Fibroblast of skin of right quadriceps (primary cell): Measurements from ENCODE around the gene ZNF592.
A peak's percentile ranks its signal among the peaks of the same experiment; 100 is the strongest.
"Not testable (repeated sequence)": the region's sequence is repeated elsewhere in the genome, so short reads cannot be mapped to it uniquely, and the experiment has no call there.

Experiments used
- DNase-seq: peaks from one replicate; pipeline ENCODE4 v3.0.0-alpha.2; 2013

The ZNF592 gene

DNA sequence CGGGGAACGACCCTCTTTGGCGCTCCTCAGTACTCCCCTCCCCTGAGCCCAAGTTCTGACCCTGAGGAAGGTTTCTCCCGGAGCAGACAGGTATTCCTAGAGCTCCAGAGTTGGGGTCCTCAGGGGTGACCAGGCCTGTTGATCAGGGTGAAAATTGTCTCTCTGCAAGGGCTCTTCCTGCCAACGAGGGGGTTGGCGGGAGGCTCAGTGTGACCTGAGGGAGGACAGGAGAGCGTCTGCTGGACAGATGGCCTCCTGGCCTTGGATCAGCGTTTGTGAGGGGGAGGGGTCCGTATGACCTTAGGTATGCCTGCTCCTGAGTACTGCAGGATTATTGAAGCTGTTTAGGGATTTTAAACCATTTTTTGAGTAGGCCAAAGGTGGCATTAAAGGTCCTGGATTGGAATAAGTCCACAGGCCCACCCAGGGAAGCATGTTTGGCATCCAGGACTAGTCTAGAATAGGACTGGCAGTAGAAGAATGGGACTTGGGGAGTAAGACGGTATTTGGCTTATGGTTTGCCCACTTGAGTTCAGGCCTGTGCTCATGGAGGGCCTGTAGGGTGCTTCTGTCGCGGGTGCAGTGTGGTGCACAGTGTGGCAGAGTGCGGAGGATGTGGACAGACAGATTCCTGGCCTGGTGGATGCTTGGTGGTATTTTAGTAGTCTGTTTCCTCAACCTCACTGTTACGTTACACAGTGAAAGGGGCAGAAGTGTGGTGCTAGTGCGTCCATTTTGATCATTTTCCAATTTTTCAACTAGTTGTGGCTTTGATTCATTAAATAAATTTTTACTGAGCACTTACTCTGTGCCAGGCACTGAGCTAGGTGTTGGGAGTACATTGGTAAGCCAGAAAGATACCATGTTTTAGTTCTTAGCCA, 959 bp downstream of the ZNF592 start:
- no peak for DNase-seq

- no peak for DNase-seq
These were observed 2.2 kb downstream of the ZNF592 start for GRCh38 chr15:84750583-84751092.

DNA sequence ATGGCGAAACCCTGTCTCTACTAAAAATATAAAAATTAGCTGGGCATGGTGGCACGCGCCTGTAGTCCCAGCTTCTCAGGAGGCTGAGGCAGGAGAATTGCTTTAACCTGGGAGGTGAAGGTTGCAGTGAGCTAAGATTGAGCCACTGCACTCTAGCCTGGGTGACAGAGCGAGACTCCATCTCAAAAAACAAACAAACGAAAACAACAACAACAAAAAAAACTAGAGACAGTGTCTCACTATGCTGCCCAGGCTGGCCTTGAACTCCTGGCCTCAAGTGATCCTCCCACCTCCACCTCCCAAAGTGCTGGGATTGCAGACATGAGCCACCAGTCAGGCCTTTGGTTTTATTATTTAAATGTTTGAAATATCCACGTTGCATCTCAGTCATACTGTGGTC, 3.3 kb downstream of the ZNF592 start:
- not testable (repeated sequence) for DNase-seq

GRCh38 chr15:84752195-84752594, 3.8 kb downstream of the ZNF592 start:
- DNase-seq: no peak

- no peak for DNase-seq
These were observed 4.3 kb downstream of the ZNF592 start for GRCh38 chr15:84752700-84753099.

DNA sequence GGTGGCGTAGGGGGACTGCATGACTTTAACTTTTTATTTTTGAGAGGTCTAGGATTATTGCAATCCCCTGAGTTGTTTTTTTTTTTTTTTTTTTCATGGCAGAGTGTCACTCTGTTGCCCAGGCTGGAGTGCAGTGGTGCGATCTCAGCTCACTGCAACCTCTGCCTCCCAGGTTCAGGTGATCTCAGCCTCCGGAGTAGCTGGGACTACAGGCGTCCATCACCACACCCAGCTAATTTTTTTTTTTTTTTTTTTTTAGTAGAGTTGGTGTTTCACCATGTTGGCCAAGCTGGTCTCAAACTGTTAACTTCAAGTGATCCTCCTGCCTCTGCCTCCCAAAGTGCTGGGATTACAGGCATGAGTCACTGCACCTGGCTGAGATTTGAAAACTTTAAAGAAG, 6.5 kb downstream of the ZNF592 start:
- not testable (repeated sequence) for DNase-seq

GRCh38 chr15:84755736-84756527, 7.5 kb downstream of the ZNF592 start:
- DNase-seq: no peak

DNA sequence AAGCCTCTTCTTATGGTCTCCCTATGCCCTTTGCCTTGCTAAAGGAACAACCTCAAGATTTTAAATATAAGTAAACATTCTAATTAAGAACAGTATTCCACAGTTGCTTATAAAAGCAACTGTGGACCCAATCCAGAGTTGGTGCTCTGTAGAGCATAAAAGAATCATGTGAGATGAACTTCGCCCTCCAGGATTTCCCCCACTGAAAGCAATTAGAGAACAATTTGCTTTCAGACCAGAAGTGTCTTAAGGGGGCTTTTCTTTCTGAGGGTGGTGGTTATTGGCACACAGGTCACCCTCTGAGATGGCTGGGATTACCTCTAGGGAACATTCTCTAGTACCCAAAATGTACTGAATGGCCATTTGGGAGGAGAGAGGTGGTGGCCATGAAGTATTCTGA, 10.6 kb downstream of the ZNF592 start:
- no peak for DNase-seq

DNA sequence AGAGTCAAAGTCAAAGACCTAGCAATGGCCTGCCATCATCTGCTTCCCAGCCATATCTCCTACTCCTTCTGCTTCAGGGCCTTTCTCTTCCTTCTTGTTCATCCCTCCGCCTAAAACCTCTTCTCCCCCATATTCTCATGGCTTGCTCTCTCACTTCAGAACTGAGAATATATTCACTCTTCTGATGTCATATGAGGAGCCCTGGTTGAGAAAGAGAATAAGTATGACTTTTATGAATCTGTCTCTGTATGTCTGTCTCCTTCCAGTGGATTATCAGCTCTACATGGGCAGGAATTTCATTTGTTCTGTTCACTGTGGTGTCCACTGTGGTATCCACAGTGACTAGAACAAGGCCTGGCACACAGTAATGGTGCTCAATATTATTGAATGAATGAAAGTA, 11.8 kb downstream of the ZNF592 start:
- DNase-seq: no peak

DNA sequence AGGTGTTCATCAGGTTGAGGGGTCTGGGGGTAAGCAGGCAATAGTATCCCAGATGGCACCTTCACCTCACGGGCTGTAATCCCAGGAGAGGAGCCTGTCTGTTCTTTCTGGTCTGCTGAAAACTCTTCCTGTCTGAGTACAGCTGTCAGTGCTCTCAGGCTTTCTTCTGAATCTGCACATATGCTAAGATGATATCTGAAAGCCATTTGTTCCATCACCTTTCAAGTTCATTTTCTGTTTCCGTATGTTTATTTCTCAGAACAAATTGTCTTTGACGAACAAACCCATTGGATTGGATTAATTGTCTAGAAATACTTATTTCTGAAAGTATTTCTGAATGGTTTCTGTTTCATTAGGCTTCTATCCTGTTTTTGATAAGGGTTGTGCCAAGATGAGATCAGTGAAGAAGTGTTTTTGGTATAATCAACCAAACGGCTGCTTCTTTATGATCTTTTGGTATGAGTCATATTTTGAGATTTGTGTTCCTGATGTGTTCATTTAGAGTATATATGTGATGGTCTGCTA, 13.3 kb downstream of the ZNF592 start:
- DNase-seq: no peak

DNA sequence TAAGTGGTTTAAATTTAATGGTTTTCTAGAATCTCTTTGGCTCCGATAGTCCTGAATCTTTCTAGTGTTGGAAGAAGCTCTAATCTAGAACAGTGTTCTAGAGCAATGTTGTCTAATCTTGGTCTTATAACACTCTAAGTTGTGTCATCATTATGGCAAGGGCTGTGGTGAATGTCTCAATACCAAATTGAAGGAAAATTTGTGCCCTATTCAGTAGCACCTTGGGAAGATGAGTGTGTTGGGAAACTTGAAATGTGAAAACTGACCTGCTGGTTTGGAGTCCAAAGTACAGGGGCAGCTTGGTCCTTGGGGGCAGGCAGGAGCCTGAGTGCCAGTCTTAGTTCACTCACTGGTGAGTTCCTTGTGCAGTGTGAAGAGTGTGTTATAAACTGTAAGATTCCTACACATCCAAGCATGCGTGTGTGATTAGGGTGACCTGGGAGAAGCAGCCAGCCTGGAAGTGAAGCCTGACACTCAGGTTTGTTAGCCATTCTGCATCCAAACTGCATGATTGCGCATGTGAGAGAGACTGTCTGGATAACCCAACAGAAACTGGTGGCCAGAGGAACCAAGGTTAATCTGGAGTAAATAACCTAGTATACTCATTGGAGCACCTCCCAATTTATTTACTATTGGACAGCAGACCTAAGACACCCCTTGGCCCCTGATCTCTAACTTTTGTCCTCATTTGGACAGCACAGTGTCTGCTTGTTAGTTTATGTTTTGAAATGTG, 14.6 kb downstream of the ZNF592 start:
- DNase-seq: no peak

DNA sequence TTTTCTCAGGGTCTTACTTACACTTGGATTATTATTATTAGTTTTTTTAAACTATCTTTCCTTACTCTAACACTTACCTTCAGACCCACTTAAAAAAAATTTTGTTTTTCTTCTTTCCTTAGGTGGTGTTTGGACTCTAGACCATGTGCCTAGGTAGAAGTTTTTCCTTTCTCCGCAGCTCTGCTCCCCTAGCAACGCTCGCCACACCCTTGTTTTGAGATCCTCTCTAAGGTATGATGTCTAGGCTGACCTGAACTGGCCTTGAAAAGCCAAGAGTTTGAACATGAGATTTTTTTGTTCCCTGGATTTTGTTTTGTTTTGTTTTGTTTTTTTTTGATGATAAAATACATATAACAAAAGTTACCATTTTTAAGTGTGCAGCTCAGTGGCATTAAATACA, 16.2 kb downstream of the ZNF592 start:
- DNase-seq: no peak

DNA sequence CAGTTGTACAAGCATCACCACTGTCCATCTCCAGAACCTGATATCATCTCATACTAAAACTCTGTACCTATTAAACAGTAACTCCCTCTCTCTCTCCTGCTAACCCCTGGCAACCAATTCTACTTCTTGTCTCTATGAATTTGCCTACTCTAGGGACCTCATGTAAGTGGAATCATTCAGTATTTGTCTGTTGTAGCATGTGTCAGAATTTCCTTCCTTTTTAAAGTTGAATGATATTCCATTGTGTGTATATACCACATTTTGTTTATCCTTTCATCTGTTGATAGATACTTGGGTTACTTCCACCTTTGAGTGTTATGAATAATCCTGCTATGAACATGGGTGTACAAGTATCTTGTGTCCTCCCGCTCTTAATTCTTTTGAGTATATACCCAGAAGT, 16.6 kb downstream of the ZNF592 start:
- DNase-seq: no peak

DNA sequence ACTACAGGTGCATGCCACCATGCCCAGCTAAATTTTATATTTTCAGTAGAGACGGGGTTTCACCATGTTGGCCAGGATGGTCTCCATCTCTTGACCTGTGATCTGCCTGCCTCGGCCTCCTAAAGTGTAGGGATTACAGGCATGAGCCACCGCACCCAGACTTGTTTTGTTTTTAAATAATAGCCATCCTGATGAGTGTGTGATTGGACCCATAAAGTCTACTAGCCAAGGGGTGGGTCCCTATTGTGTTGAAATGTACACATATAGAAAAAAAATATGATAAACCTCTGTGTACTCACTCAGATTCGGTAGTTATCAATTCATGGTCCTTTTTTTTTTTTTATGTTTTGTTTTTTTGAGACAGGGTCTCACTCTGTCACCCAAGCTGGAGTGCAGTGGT, 17.3 kb downstream of the ZNF592 start:
- no peak for DNase-seq

DNA sequence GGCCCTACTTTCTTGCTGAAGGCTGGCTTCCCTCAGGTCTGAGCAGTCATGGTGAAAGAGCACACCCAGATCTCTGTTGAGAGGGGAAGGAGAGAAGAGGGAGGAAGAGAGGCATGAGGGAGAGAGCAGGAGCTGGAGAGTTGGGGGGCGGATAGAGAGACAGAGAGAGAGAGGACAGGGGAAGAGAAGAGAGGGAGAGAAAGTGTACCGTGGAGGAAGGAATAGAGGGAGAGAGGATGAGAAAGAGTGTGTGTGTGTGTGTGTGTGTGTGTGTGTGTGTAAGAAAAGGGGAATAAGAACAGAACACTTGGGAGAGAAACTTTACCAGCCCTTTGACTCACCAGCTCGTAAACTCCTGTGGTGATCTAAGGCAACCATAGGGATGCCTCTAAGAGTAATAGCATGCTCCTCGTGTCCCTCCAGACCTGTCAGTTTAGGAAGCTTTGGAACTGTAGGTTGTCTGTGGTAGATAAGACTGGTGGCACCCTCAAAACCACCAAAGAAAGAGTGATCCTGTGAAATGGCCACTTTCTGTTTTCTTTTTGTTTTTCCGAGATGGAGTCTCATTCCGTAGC, 18.2 kb downstream of the ZNF592 start:
- DNase-seq: peak; percentile 21

- DNase-seq: no peak
These were observed 23.6 kb downstream of the ZNF592 start for GRCh38 chr15:84772031-84772430.

GRCh38 chr15:84772467-84772866, 24.1 kb downstream of the ZNF592 start:
- no peak for DNase-seq

GRCh38 chr15:84773716-84774115, 25.3 kb downstream of the ZNF592 start:
- no peak for DNase-seq

GRCh38 chr15:84775867-84776449, 27.6 kb downstream of the ZNF592 start:
- no peak for DNase-seq

GRCh38 chr15:84778194-84778593, 29.8 kb downstream of the ZNF592 start:
- no peak for DNase-seq

DNA sequence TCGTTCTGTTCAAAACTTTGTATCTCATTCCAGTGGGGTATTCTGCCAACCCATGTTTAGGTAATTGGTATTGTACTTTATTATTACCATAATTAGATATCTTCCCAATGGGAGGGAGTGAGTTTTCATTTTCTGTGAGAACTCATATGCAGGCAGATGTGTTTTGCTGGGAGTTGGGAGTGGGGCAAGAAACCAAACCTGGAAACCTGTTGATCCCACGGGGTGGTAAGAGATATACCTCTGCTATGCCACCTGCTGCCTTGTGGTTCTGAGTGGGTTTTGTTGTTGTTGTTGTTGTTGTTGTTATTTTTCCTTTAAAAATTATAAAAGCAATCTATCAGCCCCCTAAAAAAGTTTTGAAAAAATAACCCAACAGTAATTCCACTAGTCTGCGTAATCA, 32.1 kb downstream of the ZNF592 start:
- no peak for DNase-seq

GRCh38 chr15:84781495-84781894, 33.1 kb downstream of the ZNF592 start:
- no peak for DNase-seq
